OCI-LY7 (cell line): Measurements from ENCODE around the gene TNFRSF8.

ENCODE experiments used
- EZH2phosphoT487 ChIP-seq: fragments of 200-600 bp; sonication (generic); IDR thresholded peaks from 2 replicates; pipeline ENCODE4 v1.6.1; 2018; ENCODE audit warnings: low read depth, borderline replicate concordance, mild to moderate bottlenecking, mixed run types, antibody characterized with exemption, low read length, moderate library complexity, mixed read lengths
- TF ChIP-seq, protein P1 (sequence below): fragments of 200-600 bp; sonication (generic); conservative IDR thresholded peaks from 2 replicates; pipeline ENCODE4 v1.5.1; 2014; ENCODE audit warnings: mild to moderate bottlenecking, antibody characterized with exemption, low read length, moderate library complexity, mixed read lengths

DNA sequence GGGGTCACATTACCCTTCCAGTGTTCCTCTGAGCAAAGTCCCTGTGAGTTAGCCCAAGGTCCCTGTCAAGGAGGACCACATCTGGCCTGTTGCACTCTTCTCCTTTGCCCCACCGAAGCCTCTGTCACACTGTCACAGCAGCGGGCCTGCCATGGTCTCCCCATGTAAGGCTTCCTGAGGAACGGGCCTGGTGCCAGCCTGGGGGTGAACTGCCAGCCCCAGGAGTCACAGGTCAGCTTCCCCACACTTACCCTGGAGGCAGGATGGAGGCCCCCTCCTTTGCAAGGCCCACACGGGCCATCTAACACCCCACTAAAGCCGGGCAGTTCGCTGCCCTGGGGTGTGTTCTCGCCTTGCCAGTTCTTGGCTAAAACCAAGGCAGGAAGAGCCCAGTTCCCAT lies 117.8 kb downstream of the TNFRSF8 start:
- TF ChIP-seq, protein P1, sequence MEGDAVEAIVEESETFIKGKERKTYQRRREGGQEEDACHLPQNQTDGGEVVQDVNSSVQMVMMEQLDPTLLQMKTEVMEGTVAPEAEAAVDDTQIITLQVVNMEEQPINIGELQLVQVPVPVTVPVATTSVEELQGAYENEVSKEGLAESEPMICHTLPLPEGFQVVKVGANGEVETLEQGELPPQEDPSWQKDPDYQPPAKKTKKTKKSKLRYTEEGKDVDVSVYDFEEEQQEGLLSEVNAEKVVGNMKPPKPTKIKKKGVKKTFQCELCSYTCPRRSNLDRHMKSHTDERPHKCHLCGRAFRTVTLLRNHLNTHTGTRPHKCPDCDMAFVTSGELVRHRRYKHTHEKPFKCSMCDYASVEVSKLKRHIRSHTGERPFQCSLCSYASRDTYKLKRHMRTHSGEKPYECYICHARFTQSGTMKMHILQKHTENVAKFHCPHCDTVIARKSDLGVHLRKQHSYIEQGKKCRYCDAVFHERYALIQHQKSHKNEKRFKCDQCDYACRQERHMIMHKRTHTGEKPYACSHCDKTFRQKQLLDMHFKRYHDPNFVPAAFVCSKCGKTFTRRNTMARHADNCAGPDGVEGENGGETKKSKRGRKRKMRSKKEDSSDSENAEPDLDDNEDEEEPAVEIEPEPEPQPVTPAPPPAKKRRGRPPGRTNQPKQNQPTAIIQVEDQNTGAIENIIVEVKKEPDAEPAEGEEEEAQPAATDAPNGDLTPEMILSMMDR, result no peak
- TF ChIP-seq EZH2phosphoT487, result no peak
